Measurements from ENCODE around the gene SH3GL3.

SH3GL3 gene

GRCh38 chr15:83512459-83512858 is 65.3 kb downstream of the SH3GL3 start:
- no peak for DNase-seq (ENCODE audit: low read depth)
- no peak for TF ChIP-seq CTCF (IDR thresholded peaks at IDR 0.05; ENCODE audit: control insufficient read depth, extremely low read depth, insufficient read depth)
- no peak overlapping the region for H3K4me3 ChIP-seq (ENCODE audit: low read depth, low read length)

DNA sequence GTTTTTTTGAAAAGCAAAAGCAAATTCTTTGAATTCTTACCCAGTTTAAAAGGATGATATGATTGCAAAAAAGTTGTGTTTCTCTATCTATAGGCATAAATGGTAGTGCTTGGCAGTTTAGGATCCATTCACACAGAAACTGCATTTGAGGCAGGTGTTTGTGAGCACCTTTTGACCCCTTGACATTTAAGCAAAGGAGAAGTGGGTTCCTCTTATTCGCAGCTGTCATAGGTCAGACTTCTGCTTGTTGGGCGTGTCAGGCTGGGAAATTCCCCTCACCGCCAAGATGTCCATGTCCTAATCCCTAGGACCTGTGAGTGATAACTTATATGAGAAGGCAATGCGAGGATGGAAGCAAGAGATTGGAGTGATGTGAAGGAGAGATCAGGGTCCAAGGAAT is 67.4 kb downstream of the SH3GL3 start:
- no peak for DNase-seq (ENCODE audit: low read depth)
- TF ChIP-seq CTCF (IDR thresholded peaks at IDR 0.05; ENCODE audit: control insufficient read depth, extremely low read depth, insufficient read depth): no peak
- H3K4me3 ChIP-seq (ENCODE audit: low read depth, low read length): no peak overlapping the region

GRCh38 chr15:83515164-83515563 is 68.0 kb downstream of the SH3GL3 start:
- H3K4me3 ChIP-seq (ENCODE audit: low read depth, low read length): no peak overlapping the region
- TF ChIP-seq CTCF (IDR thresholded peaks at IDR 0.05; ENCODE audit: control insufficient read depth, extremely low read depth, insufficient read depth): no peak
- DNase-seq (ENCODE audit: low read depth): no peak

GRCh38 chr15:83516935-83517334 is 69.8 kb downstream of the SH3GL3 start:
- no peak for DNase-seq (ENCODE audit: low read depth)
- H3K4me3 ChIP-seq (ENCODE audit: low read depth, low read length): no peak overlapping the region
- TF ChIP-seq CTCF (IDR thresholded peaks at IDR 0.05; ENCODE audit: control insufficient read depth, extremely low read depth, insufficient read depth): no peak

GRCh38 chr15:83526319-83526718 is 79.2 kb downstream of the SH3GL3 start:
- no peak for TF ChIP-seq CTCF (IDR thresholded peaks at IDR 0.05; ENCODE audit: control insufficient read depth, extremely low read depth, insufficient read depth)
- DNase-seq (ENCODE audit: low read depth): no peak
- no peak overlapping the region for H3K4me3 ChIP-seq (ENCODE audit: low read depth, low read length)

GRCh38 chr15:83533410-83533962 is 86.3 kb downstream of the SH3GL3 start:
- no peak for DNase-seq (ENCODE audit: low read depth)
- TF ChIP-seq CTCF (IDR thresholded peaks at IDR 0.05; ENCODE audit: control insufficient read depth, extremely low read depth, insufficient read depth): no peak
- no peak overlapping the region for H3K4me3 ChIP-seq (ENCODE audit: low read depth, low read length)

DNA sequence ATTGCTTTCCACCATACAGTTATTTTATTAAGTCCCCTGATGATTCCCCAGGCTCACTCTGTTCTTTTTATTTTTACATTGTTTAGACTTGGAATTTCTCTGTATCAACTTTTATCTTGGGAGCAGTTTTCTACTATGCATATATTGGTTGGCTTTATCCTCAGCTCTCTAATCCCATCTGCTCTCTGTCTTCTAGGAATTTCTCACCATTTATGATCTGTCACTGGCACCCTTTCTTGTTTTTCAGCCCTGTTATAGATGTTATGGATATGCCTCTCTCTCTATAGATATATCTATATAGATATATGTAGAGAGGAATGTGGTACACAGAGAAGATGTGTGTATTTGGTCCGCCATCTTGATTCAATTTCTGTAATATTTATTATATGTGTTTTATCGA is 90.5 kb downstream of the SH3GL3 start:
- no peak for DNase-seq (ENCODE audit: low read depth)
- no peak for TF ChIP-seq CTCF (IDR thresholded peaks at IDR 0.05; ENCODE audit: control insufficient read depth, extremely low read depth, insufficient read depth)
- no peak overlapping the region for H3K4me3 ChIP-seq (ENCODE audit: low read depth, low read length)
